HepG2 (cell line): Measurements from ENCODE around the gene LCAT. TPM values are rescaled to one million over a fixed set of nuclear protein-coding genes. Genes with fewer than 3 reads are reported as not detected.

Source experiments
- CEBPG ChIP-seq: IDR thresholded peaks from 2 replicates; pipeline ENCODE4 v1.6.1; 2016
- GLI4 ChIP-seq: sonication (generic); formaldehyde crosslinking; IDR thresholded peaks from 2 replicates; pipeline ENCODE4 v1.5.1; 2020; ENCODE audit warnings: missing genetic modification reagents, mild to moderate bottlenecking, moderate library complexity, borderline replicate concordance
- HNRNPL ChIP-seq: fragments of 200-400 bp; formaldehyde crosslinking; IDR thresholded peaks from 2 replicates; pipeline ENCODE4 v1.6.1; 2017; ENCODE audit warnings: mild to moderate bottlenecking, low read depth, low read length
- POLR2AphosphoS5 ChIP-seq: IDR thresholded peaks from 2 replicates; pipeline ENCODE4 v1.6.1; 2012; ENCODE audit warnings: low read depth, low read length
- RBM22 ChIP-seq: fragments of 200-400 bp; formaldehyde crosslinking; optimal IDR thresholded peaks from 2 replicates; pipeline ENCODE3; 2017; ENCODE audit warnings: mild to moderate bottlenecking, low read length, moderate library complexity
- REPIN1 ChIP-seq: sonication (generic); formaldehyde crosslinking; IDR thresholded peaks from 2 replicates; pipeline ENCODE4 v1.8.0; 2022; ENCODE audit warnings: missing genetic modification reagents, low read depth, mild to moderate bottlenecking, borderline replicate concordance
- SALL2 ChIP-seq: sonication (generic); formaldehyde crosslinking; IDR thresholded peaks from 2 replicates; pipeline ENCODE4 v1.8.1; 2023; ENCODE audit warnings: mild to moderate bottlenecking, missing genetic modification reagents, inconsistent platforms
- SIX4 ChIP-seq: sonication (generic); formaldehyde crosslinking; IDR thresholded peaks from 2 replicates; pipeline ENCODE4 v1.4.0; 2020; ENCODE audit warnings: missing genetic modification reagents
- SSRP1 ChIP-seq: IDR thresholded peaks from 2 replicates; pipeline ENCODE4 v1.6.1; 2016; ENCODE audit warnings: control low read depth
- TOPORS ChIP-seq: sonication (generic); formaldehyde crosslinking; IDR thresholded peaks from 2 replicates; pipeline ENCODE4 v1.8.0; 2023; ENCODE audit warnings: mild to moderate bottlenecking, missing genetic modification reagents
- ZC3H13 ChIP-seq: sonication (generic); formaldehyde crosslinking; IDR thresholded peaks from 2 replicates; pipeline ENCODE4 v1.8.1; 2023; ENCODE audit warnings: mild to moderate bottlenecking, missing genetic modification reagents, moderate library complexity
- ZIK1 ChIP-seq: sonication (generic); formaldehyde crosslinking; IDR thresholded peaks from 2 replicates; pipeline ENCODE4 v1.5.0; 2020; ENCODE audit warnings: mild to moderate bottlenecking, low read depth, missing genetic modification reagents, borderline replicate concordance
- ZNF234 ChIP-seq: sonication (generic); formaldehyde crosslinking; conservative IDR thresholded peaks from 2 replicates; pipeline ENCODE4 v1.5.1; 2020; ENCODE audit warnings: mild to moderate bottlenecking, missing genetic modification reagents
- ZNF383 ChIP-seq: sonication (generic); formaldehyde crosslinking; IDR thresholded peaks from 2 replicates; pipeline ENCODE4 v1.4.0; 2020; ENCODE audit warnings: missing genetic modification reagents, mild to moderate bottlenecking, borderline replicate concordance
- ZNF709 ChIP-seq: sonication (generic); formaldehyde crosslinking; IDR thresholded peaks from 2 replicates; pipeline ENCODE4 v1.5.0; 2020; ENCODE audit warnings: mild to moderate bottlenecking, missing genetic modification reagents
- ZNF891 ChIP-seq: sonication (generic); formaldehyde crosslinking; IDR thresholded peaks from 2 replicates; pipeline ENCODE4 v1.5.0; 2020; ENCODE audit warnings: mild to moderate bottlenecking, missing genetic modification reagents
- ZSCAN31 ChIP-seq: sonication (generic); formaldehyde crosslinking; IDR thresholded peaks from 2 replicates; pipeline ENCODE4 v1.5.0; 2020; ENCODE audit warnings: low read depth, mild to moderate bottlenecking, missing genetic modification reagents
- polyA plus RNA-seq, 8 experiments: library from polyadenylated mRNA; depleted of rRNA in 3 of 8; stranded (reverse) in 7 of 8; unstranded in 1 of 8; fragments of >200 nt; fragmentation: Illumina TruSeq in 4 of 8; extraction: Trizol in 4 of 8; gene quantifications; 2 replicates each; pipeline versions ENCODE4 v1.2.1 to v1.2.3, GENCODE V29; 2011 to 2016; ENCODE audit warnings: low read depth in 4 of 8, missing spikeins in 1 of 8, mixed read lengths in 1 of 8; ENCODE audit not compliant: insufficient read depth in 1 of 8
- total RNA-seq, 5 experiments: library from RNA; depleted of rRNA; stranded (reverse); fragments of >200 nt; fragmentation: Illumina TruSeq; extraction: Trizol; gene quantifications; 2 replicates each; pipeline ENCODE4 v1.2.3, GENCODE V29; 2016; ENCODE audit warnings: low read depth in 1 of 5
- TF ChIP-seq, protein P1 (sequence below), 2 experiments: sonication (generic) in 1 of 2; formaldehyde crosslinking in 1 of 2; IDR thresholded peaks; 2 replicates each; pipeline versions ENCODE4 v1.6.1 to v1.9.0; 2014 to 2022; ENCODE audit warnings: antibody characterized with exemption in 1 of 2, borderline replicate concordance in 1 of 2, inconsistent platforms in 1 of 2, low read depth in 1 of 2, missing genetic modification reagents in 1 of 2
- TF ChIP-seq, protein P2 (sequence below): sonication (generic); formaldehyde crosslinking; IDR thresholded peaks from 2 replicates; pipeline ENCODE4 v1.8.1; 2023; ENCODE audit warnings: mild to moderate bottlenecking, inconsistent platforms, moderate library complexity, missing genetic modification reagents, borderline replicate concordance
- TF ChIP-seq, protein P3 (sequence below): sonication (generic); formaldehyde crosslinking; IDR thresholded peaks from 2 replicates; pipeline ENCODE4 v1.4.0; 2020; ENCODE audit warnings: missing genetic modification reagents
- TF ChIP-seq, protein P4 (sequence below): sonication (generic); formaldehyde crosslinking; IDR thresholded peaks from 2 replicates; pipeline ENCODE4 v1.4.0; 2020; ENCODE audit warnings: missing genetic modification reagents, borderline replicate concordance

Gene LCAT
- total and polyA plus RNA-seq, 2 of the 13 experiments (the other 11 are each of a cell fraction or from before 2014, with no cell fraction given), result 36.1 to 38.9 TPM

DNA sequence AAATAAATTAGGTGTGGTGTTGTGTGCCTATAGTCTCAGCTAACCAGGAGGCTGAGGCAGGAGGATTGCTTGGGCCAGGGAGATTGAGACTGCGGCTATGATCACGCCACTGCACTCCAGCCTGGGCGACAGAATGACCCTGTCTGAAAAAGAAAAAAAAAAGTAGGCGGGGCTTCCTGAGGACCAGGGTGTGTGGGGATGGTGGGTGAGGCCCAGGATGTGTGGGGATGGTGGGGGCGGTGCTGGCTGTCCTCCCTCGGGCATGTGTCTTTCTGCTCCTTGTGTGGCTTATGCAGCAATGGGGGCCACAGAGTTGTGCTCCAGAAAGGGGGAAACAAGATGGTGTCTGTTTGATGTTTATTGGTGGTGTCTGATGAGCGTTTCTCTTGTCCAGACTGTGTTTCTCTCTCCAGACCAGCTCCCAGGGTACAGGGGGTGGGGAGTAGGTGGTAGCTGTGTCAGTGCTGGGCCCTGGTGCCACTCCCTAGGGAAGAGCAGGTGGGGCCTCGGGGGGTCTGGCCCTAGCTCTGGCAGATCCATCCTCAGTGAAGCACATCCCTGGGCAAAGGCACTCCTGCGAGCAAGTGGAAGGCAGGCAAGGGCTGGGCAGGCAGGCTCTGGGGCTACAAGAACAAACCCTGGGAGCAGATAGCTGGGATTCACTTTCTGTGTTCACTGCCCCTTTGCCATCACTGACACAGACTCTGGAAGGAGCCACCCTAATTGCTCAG, 2.3 kb downstream of the LCAT start (continued):
- TF ChIP-seq HNRNPL, result no peak
- TF ChIP-seq ZSCAN31 (CRISPR knock-in tag), result 0 out of 2 replicates have a peak, but pooled peaks have one; percentile 21
- peak; percentile 65 for TF ChIP-seq SALL2 (CRISPR knock-in tag)
- TF ChIP-seq REPIN1 (CRISPR knock-in tag), result no peak
- TF ChIP-seq, protein P1, sequence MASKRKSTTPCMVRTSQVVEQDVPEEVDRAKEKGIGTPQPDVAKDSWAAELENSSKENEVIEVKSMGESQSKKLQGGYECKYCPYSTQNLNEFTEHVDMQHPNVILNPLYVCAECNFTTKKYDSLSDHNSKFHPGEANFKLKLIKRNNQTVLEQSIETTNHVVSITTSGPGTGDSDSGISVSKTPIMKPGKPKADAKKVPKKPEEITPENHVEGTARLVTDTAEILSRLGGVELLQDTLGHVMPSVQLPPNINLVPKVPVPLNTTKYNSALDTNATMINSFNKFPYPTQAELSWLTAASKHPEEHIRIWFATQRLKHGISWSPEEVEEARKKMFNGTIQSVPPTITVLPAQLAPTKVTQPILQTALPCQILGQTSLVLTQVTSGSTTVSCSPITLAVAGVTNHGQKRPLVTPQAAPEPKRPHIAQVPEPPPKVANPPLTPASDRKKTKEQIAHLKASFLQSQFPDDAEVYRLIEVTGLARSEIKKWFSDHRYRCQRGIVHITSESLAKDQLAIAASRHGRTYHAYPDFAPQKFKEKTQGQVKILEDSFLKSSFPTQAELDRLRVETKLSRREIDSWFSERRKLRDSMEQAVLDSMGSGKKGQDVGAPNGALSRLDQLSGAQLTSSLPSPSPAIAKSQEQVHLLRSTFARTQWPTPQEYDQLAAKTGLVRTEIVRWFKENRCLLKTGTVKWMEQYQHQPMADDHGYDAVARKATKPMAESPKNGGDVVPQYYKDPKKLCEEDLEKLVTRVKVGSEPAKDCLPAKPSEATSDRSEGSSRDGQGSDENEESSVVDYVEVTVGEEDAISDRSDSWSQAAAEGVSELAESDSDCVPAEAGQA (IDR thresholded peaks at IDR 0.05; ENCODE audit: low read depth), result no peak
- TF ChIP-seq, protein P1 (CRISPR knock-in tag; IDR thresholded peaks at IDR 0.05; ENCODE audit: borderline replicate concordance), result no peak
- no peak for TF ChIP-seq RBM22
- no peak for TF ChIP-seq ZNF383 (CRISPR knock-in tag)
- no peak for TF ChIP-seq ZNF234 (CRISPR knock-in tag)
- TF ChIP-seq, protein P2, sequence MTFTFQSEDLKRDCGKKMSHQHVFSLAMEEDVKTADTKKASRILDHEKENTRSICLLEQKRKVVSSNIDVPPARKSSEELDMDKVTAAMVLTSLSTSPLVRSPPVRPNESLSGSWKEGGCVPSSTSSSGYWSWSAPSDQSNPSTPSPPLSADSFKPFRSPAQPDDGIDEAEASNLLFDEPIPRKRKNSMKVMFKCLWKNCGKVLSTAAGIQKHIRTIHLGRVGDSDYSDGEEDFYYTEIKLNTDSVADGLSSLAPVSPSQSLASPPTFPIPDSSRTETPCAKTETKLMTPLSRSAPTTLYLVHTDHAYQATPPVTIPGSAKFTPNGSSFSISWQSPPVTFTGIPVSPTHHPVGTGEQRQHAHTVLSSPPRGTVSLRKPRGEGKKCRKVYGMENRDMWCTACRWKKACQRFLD, result peak; percentile 48; the same call in 1 of the 2 replicates
- TF ChIP-seq ZNF709 (CRISPR knock-in tag), result 0 out of 2 replicates have a peak, but pooled peaks have one; percentile 42
- TF ChIP-seq, protein P3, sequence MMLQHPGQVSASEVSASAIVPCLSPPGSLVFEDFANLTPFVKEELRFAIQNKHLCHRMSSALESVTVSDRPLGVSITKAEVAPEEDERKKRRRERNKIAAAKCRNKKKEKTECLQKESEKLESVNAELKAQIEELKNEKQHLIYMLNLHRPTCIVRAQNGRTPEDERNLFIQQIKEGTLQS (CRISPR knock-in tag), result no peak
- TF ChIP-seq POLR2AphosphoS5, result peak; percentile 26; the same call in 1 of the 2 replicates
- peak; percentile 82; the same call in 1 of the 2 replicates for TF ChIP-seq ZC3H13
- no peak for TF ChIP-seq SIX4 (CRISPR knock-in tag)
- TF ChIP-seq CEBPG (CRISPR knock-in tag), result no peak
- peak; percentile 15; the same call in 1 of the 2 replicates for TF ChIP-seq SSRP1 (CRISPR knock-in tag)
- TF ChIP-seq GLI4 (CRISPR knock-in tag), result no peak
- TF ChIP-seq ZIK1 (CRISPR knock-in tag), result no peak
- TF ChIP-seq, protein P4, sequence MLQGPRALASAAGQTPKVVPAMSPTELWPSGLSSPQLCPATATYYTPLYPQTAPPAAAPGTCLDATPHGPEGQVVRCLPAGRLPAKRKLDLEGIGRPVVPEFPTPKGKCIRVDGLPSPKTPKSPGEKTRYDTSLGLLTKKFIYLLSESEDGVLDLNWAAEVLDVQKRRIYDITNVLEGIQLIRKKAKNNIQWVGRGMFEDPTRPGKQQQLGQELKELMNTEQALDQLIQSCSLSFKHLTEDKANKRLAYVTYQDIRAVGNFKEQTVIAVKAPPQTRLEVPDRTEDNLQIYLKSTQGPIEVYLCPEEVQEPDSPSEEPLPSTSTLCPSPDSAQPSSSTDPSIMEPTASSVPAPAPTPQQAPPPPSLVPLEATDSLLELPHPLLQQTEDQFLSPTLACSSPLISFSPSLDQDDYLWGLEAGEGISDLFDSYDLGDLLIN (CRISPR knock-in tag), result 0 out of 2 replicates have a peak, but pooled peaks have one; percentile 25
- TF ChIP-seq ZNF891 (CRISPR knock-in tag), result no peak
- TF ChIP-seq TOPORS, result no peak
